Stimulated activated CD4-positive, alpha-beta T cell treated with anti-CD3 and anti-CD28 coated beads, Interleukin-2, amount 100 ng/mL, for 4 hours (primary cell): ENCODE data around the gene TMPRSS9.

Experiments used
- DNase-seq: peaks from one replicate; pipeline ENCODE4 v3.0.0-alpha.2; 2020; ENCODE audit warnings: low read depth

The TMPRSS9 gene

GRCh38 chr19:2423071-2423914 is 63.2 kb downstream of the TMPRSS9 start:
- DNase-seq, result no peak

- no peak for DNase-seq
Measured at GRCh38 chr19:2423915-2424685, 64.0 kb downstream of the TMPRSS9 start.

GRCh38 chr19:2424686-2425621 is 64.9 kb downstream of the TMPRSS9 start:
- no peak for DNase-seq

- no peak for DNase-seq
Measured at GRCh38 chr19:2425622-2426581, 65.8 kb downstream of the TMPRSS9 start.

- DNase-seq, result peak; percentile 21
Measured at GRCh38 chr19:2426611-2427428, 66.8 kb downstream of the TMPRSS9 start.

- DNase-seq, result peak; percentile 94
Measured at GRCh38 chr19:2427429-2428320, 67.6 kb downstream of the TMPRSS9 start, which contains the start of gene TIMM13. TSS of gene TIMM13 (minus strand) at chr19:2427586. CDS start at chr19:2427533, 53 bp downstream.

GRCh38 chr19:2428321-2428690 is 68.2 kb downstream of the TMPRSS9 start:
- no peak for DNase-seq

GRCh38 chr19:2428756-2429711 is 69.0 kb downstream of the TMPRSS9 start:
- DNase-seq, result no peak

- DNase-seq, result no peak
Measured at GRCh38 chr19:2429917-2430535, 70.0 kb downstream of the TMPRSS9 start.

GRCh38 chr19:2431318-2432055 is 71.4 kb downstream of the TMPRSS9 start:
- DNase-seq, result no peak

GRCh38 chr19:2432131-2432848 is 72.2 kb downstream of the TMPRSS9 start:
- DNase-seq, result no peak

- no peak for DNase-seq
Measured at GRCh38 chr19:2433854-2434253, 73.8 kb downstream of the TMPRSS9 start.

GRCh38 chr19:2434267-2434666 is 74.2 kb downstream of the TMPRSS9 start:
- no peak for DNase-seq

GRCh38 chr19:2434721-2435265 is 74.7 kb downstream of the TMPRSS9 start:
- no peak for DNase-seq

GRCh38 chr19:2436384-2436783 is 76.3 kb downstream of the TMPRSS9 start:
- DNase-seq, result no peak

- no peak for DNase-seq
Measured at GRCh38 chr19:2436926-2437325, 76.9 kb downstream of the TMPRSS9 start.
